Neural progenitor cell (in vitro differentiated cells): ENCODE data around the gene ACSBG1.

Experiments used
- CTCF ChIP-seq: fragments of 200-600 bp; sonication (generic); IDR thresholded peaks from 2 replicates; pipeline ENCODE4 v1.5.1; 2017; ENCODE audit warnings: antibody characterized with exemption, mild to moderate bottlenecking
- EZH2 ChIP-seq: fragments of 200-600 bp; sonication (generic); IDR thresholded peaks from 2 replicates; pipeline ENCODE4 v1.6.1; 2017; ENCODE audit warnings: antibody characterized with exemption, mild to moderate bottlenecking, moderate library complexity

GRCh38 chr15:78220713-78221112 is 13.7 kb downstream of the ACSBG1 start:
- TF ChIP-seq CTCF (no peak), EZH2 (no peak)
